IPS-11a (cell line): ENCODE measurements around the gene GNGT2.

Experiments used
- H3K4me3 ChIP-seq: one replicate; pipeline ENCODE4 v1.5.1; 2013; ENCODE audit warnings: low read depth, low read length, control low read depth

GNGT2 gene

DNA sequence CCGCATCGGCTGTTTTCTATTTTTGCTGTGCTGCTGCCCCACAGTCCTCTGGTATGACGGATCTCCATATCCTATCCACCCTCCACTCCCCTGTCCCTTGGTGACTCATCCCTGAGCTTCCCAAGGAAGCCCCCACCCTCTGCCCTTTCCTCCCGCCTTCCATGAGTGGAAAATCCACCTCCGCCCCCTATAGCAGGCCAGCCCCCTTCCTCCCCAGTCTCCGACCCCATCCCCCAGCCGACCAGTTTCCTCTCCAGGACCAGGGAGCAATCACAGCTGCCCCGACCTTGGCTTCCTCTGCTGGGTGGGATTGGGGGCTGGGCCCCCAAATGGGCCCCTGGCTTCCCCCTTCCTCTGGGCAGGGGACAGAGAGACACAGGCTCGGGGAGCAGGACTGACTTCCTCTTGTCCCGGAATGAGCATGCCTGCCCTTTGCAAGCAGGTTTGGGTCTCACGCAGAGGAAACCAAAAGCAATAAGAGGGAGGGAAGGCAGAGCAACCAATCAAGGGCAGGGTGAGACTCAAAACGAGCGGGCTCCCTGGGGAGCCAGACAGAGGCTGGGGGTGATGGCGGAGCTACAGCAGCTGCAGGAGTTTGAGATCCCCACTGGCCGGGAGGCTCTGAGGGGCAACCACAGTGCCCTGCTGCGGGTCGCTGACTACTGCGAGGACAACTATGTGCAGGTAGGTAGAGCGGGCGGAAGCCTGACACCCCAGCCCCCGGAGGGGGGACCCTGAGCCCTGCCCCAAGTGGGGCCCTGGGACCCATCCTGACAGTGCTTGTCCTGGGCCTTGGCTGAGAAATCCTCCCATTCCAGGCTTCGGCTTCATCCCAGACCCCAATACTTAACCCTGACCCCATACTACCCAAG lies at the start of gene GNGT2, which contains the start of gene ABI3:
Gene GNGT2, minus strand, starts transcription at position 417 of the 872 bp plus-strand sequence. CDS start 3,152 bp downstream, outside the sequence.
Gene ABI3, plus strand, starts transcription at position 550 of the 872 bp plus-strand sequence. Its CDS starts 18 bp downstream, at position 568.
- H3K4me3 ChIP-seq, result no peak within 1 kb of the TSS

DNA sequence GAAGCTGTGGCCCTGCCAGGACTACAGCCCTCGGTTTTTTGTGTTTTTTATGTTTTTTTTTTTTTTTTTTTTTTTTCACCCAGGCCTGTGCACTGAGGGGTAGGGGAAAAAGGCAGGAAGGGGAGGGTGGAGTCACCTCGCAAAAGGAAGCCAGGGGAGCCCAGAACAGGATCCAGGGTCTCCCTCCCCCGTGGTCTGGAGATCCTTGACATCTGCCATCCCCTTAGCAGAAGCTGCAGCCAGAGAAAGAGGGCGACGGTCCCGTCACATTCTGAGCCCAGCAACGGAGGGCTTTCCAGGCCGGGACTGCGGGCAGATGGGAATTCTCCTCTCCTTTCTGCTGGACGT lies 49.3 kb upstream of the GNGT2 start:
- peak overlapping the region; percentile 47 for H3K4me3 ChIP-seq

DNA sequence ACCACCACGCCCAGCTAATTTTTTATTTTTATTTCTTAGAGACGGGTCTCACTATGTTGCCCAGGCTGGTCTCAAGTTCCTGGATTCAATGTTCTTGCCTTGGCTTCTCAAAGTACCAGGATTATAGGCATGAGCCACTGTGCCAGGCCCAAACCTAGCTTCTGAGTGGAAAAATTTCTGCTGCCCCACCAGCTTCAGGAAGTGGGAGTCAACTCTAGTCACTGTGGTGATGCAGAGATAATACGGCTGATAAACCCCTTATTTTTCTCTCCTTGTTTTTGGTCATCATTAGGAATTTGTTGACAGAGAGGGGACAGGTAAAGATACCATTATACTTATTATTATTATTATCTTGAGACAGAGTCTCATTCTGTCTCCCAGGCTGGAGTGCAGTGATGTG lies 48.0 kb upstream of the GNGT2 start:
- H3K4me3 ChIP-seq, result no peak overlapping the region

DNA sequence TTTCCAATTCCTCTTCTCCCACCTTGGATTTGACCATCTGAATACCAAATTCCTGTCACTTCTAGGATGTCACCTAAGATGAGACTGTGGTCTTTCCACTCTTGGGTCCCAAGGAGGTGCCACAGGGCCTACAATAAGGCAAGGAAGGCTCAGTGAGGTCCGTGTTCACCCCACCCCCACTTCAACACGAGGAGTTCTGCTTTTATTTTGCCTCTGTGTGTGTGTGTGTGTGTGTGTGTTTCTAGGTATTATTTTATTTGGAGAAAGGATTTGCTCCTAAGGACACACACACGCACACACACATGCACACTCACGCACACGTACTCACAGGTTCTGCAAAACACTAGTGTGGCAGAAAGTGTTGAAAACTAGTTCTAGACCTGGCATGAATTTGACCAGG lies 44.8 kb upstream of the GNGT2 start:
- H3K4me3 ChIP-seq, result no peak overlapping the region

DNA sequence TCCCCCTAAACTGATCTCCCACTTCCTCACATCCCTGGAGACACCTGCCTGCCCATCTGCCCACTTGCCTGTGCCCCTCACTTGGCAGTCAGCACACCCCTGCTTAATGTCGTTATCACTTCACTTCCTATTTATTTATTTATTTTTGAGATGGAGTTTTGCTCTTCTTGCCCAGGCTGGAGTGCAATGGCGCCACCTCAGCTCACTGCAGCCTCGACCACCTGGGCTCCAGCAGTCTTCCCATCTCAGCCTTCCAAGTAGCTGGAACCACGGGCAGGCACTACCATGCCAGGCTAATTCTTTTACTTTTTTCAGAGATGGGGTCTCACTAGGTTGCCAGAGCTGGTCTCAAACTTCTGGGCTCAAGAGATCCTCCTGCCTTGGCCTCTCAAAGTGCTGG lies 43.7 kb upstream of the GNGT2 start:
- H3K4me3 ChIP-seq, result no peak overlapping the region

DNA sequence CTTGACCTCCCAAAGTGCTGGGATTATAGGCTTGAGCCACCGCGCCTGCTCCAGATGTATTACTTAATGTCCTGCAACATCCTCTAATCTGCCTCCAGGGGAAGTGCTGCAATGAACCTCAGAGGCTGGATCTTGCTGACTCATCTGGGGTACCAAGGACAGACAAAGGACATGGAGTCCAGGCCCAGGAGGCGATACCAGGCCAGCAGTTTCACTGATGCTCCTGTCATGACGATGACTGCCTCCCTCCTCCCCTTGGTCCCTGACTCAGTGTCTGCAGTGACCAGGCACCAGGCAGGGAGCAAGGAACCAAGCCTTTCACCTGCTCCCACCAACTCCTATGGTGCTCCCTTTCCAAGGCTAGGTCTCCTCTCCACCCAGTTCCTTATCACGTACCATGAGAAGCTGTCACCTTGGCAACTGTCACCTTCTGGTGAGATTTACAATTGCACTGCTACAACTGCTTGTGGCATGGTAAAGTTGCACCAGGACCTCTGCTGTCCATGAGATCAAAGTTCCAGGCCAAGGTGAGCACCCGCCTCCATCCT lies 41.8 kb upstream of the GNGT2 start:
- no peak overlapping the region for H3K4me3 ChIP-seq

DNA sequence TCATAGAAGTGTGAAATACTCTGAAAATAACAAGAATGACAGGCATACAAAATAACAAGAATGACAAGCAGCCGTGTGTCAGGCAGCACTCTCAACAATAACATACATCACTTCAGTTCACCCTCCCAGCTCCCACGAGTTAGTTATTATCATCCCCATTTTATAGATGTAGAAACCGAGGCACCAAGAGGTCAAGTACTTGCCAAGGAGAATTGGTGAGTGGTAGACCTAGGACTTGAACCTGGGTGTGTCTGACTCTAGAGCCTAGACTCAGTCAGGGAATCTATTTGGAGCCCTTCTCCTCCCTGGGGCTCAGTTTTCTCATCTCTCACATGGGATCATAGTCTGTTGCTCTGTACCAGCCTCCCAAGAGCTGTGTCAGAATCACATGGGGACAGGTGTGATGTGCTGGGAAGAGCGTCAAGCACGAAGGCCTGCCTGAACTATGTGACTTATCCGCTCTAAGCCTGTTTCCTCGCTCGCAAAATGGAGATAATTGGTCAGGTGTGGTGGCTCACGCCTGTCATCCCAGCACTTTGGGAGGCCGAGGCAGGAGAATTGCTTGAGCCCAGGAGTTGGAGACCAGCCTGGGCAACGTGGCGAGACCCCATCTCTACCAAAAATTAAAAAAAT lies 39.6 kb upstream of the GNGT2 start:
- H3K4me3 ChIP-seq, result no peak overlapping the region

DNA sequence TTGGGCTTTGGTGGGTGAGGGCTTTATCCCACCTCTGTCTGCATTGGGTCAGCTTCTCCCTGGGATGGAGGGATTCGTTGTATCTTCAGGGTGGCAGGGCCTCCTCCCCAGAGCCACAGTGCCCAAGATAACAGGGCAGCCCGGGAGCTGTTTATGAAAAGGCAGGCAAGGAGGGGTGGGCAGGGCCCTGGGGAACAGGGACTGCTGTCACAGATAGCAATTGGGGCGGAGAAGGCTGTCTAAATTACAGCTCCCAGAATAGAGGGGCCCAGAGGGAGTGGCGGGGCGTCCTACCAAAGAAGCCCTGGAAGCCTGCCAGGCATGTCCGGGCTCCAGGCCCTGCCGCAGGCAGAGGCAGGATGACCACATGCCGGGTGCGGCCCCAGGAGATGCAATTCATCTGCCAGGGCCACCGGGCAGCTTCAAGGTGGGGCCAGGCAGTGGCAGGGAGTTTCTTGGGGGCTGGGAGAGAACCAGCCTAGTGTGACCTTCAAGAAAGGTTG lies 39.0 kb upstream of the GNGT2 start:
- no peak overlapping the region for H3K4me3 ChIP-seq

DNA sequence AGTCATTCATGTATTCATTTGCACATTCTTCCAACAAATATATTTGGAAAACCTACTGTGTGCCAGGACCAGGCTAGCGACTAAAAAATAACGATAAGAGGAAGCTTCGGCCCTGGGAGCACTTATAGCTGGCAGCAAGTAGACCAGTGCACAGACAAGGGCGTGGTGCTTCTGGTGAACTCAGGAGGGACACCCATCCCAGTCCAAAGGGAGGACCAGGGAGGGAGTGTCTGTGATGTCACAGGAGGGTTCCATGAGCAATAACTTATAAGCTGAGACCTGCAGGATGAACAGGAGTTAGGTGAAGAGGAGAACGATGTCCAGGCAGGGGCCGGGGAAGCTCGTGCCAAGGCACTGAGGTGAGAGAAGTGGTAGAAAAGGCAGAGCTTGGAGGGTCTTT lies 37.6 kb upstream of the GNGT2 start:
- H3K4me3 ChIP-seq, result no peak overlapping the region

DNA sequence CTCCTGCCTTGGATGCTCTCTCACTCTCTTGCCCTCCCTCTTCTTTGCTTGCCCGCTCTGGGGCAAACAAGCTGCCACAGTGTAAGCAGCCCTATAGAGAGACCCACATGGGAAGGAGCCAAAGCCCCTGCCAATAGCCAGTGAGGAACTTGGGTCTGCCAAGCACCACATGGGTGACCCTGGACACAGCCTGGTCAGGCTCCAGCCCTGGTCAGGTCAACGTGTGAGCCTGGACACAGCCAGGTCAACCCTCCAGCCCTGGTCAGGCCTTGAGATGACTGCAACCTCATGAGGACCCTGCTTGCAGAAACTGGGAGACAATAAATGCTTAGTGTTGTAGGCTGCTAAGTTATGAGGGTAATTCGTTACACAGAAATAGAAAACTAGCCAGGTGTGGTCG lies 34.5 kb upstream of the GNGT2 start:
- H3K4me3 ChIP-seq, result no peak overlapping the region

DNA sequence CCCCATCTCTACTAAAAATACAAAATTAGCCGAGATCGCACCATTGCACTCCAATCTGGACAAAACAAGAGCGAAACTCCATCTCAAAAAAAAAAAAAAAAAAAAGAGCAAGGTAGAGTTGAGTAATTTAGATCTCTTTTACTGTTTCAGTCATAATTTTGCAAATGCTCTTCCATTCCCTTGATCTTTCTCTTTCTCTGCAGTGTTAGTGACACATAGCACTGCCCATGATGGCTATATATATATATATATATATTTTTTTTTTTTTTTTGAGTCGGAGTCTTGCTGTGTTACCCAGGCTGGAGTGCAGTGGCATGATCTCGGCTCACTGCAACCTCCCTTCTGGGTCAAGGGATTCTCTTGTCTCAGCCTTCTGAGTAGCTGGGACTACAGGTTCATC lies 32.4 kb upstream of the GNGT2 start:
- H3K4me3 ChIP-seq, result no peak overlapping the region

DNA sequence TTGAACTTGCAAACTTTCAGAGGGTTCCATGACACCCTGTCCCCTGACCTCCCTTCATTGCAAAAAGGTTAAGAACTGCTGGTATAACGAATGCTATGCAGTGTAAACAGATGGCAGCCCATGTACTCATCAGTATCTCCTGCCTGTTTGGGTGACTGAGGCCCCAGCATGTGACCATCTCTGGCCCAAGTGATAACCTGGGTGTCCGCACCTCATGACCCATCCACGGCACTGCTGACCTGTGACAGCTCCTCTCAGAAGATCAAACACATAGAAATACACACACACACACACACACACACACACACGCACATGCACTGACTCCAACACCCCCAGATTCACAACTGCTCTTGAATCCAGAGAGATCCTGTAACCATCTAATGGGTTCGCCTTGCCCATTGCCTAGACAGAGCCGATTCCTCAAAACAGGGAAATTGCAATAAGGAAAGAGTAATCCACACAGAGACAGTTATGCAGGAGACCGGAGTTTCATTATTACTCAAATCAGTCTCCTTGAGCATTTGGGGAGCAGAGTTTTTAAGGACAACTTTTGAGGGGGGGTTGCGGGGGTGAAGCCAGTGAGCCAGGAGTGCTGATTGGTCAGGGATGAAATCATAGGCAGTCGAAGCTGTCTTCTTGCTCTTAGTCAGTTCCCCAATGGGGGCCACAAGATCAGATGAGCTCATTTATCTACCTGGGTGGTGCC lies 31.5 kb upstream of the GNGT2 start:
- H3K4me3 ChIP-seq, result no peak overlapping the region

DNA sequence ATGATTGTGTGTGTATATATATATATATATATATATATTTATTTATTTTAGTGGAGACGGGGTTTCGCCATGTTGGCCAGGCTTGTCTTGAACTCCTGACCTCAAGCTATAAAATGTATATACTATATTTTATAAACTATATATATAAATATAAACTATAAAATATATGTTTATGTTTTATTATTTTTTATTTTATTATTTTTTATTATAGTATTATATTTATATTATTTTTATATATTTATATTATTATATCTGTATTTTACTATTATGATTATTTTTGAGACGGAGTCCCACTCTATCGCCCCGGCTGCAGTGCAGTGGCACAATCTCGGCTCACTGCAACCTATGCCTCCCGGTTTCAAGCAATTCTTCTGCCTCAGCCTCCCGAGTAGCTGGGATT lies 30.7 kb upstream of the GNGT2 start:
- H3K4me3 ChIP-seq, result no peak overlapping the region

DNA sequence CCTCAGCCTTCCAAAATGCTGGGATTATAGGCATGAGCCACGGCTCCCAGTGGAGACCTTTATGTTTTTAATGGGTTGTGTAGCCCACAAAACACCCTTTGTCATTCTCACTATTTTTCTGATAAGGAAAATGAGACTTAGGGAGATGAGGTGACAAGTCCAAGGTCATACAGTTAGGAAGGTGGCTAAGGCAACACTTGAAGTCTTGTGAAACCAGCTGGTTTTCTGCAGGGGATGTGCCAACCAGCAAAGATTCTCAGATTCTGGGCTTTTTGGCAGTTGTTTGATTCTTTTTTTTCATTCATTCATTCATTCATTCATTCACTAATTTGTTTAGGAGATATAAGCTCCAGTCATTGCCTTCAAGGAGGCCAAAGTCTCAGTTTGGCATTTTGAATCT lies 30.2 kb upstream of the GNGT2 start:
- no peak overlapping the region for H3K4me3 ChIP-seq

DNA sequence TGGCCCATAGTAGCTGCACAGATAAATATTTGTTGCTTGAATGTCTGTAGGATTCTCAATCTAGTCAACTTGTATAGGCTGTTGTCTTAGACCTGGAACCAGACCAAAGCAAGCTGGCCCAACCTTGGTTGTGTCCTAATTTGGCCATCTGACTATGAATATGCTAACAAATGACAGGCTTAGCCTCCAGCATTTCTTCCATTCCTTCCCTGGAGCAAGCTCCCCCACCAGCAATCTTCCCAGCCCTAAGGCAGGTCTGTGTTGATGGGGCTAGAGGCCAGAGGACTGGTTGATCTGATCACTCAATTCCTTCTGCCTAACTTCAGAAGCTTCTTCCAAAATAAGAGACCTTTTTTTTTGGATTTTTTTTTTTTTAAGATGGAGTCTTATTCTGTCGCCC lies 29.6 kb upstream of the GNGT2 start:
- no peak overlapping the region for H3K4me3 ChIP-seq

DNA sequence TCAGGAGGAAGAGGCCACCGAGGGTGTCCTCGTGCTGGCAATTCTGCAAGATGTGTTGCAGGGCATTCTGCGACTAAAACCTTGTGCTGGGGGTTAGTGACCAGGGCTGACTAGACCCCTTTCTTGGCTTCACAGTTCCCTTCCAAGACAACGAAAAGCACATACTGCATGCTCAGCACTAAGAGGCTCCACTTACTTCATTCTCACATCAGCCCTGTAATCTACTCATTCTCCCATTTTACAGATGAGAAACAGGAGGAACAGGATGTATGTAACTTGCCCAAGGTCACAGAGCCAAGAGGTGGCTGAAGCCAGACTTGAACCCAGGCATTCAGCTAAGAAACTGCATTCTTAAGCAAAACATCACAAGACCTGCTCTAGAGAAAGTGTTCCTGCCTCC lies 25.5 kb upstream of the GNGT2 start:
- no peak overlapping the region for H3K4me3 ChIP-seq

DNA sequence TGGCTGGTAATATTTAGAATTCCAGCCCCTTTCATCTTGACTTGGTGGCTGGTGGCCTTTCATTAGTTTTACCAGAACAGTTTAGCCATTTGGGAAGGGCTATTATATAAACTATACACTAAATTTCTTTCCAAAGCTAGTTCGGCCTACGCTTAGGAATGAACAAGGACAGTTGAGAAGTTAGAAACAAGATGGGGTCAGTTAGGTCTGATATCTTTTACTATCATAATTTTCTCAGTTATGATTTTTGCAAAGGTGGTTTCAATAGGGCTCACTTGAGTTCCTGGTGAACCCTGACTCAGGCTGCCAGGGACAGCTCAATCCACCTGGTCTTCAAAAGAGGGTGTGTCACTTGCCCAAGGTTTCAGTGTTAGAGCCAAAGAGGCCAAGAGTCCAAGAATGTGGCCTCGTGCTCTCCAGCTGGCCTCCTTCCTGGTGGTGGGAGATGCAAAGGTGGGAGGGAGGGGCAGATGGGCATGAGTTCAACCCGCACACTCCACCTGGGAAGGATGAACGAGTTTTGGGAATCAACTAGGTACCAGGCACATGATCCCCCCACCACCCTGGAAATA lies 24.2 kb upstream of the GNGT2 start:
- no peak overlapping the region for H3K4me3 ChIP-seq

DNA sequence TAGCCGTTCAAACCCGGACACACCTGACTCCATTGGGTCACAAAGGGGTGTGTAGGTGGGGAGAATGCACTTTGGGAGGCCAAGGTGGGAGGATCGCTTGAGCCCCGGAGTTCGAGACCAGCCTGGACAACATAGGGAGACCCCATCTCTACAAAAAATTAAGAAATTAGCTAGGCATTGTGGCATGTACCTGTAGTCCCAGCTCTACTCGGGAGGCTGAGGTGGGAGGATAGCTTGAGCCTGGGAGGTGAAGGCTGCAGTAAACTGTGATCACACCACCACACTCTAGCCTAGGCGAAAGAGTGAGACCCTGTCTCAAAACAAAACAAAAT lies 21.2 kb upstream of the GNGT2 start:
- H3K4me3 ChIP-seq, result no peak overlapping the region

DNA sequence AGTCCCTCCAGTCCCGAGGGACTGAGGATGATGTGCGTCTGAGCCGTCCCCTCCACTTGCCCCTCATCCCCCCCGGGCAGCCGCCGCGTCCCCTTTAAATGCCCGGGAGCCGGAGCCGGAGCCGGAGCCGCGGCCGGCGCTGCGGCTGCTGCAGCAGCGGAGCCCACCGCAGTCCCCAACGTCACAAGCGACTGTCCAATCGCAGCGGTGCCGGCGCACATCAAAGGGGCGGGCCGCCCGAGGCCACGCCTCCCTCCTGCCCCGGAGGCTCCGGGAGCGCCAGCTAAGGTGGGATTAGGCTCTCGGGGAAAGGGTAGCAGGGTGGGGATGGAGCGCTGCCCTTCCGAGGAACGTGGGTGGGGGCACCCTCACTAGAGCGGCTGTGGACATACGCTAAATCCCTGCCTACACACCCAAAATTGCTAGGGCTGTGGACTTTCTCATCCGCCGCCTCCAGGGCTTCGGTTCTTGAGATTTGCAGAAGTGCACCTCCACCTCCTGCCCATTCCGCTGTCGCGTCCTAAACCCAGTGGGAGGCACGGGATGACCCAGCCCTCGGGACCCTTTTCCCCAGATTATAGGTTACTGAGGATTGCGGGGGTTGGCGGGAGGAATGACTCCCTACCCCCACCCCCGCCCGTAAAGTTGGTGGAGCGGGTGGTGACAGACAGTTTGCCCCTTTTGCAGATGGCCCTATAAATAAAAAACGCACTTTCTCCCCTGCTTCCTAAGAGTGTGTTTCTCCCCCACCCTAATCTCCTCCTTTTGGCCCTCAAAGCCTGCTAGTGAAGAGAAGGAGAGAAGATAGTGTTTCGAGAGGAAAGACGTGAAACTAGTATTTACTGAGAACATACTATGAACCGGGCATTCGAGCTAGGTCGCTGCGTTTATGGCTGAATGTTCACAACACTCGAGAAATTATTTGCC lies 20.5 kb upstream of the GNGT2 start, which contains the start of gene PHOSPHO1:
Gene PHOSPHO1, minus strand, starts transcription at position 152 of the 927 bp plus-strand sequence. CDS start 4,096 bp downstream, outside the sequence.
- peak within 1 kb of the TSS; percentile 78 for H3K4me3 ChIP-seq
